Neural progenitor cell (in vitro differentiated cells): ENCODE results near the gene SPIRE2. TPM values are rescaled to one million over a fixed set of nuclear protein-coding genes. Genes with fewer than 3 reads are reported as not detected.
"Not testable (repeated sequence)": the region's sequence is repeated elsewhere in the genome, so short reads cannot be mapped to it uniquely, and the experiment has no call there.

Experiments
- DNase-seq: peaks from one replicate; pipeline ENCODE4 v3.0.0-alpha.2; 2016; ENCODE audit warnings: low spot score
- H2AFZ ChIP-seq: fragments of 200-600 bp; sonication (generic); replicated peaks from 2 replicates; pipeline ENCODE4 v1.6.1; 2016; ENCODE audit warnings: antibody characterized with exemption
- H3F3A ChIP-seq: fragments of 200-600 bp; sonication (generic); 2 replicates; pipeline ENCODE4 v1.6.1; 2016; ENCODE audit warnings: antibody characterized with exemption, low read depth
- H3K27ac ChIP-seq: fragments of 200-600 bp; sonication (generic); 2 replicates; pipeline ENCODE4 v1.5.1; 2016; ENCODE audit warnings: mild to moderate bottlenecking
- H3K27me3 ChIP-seq: fragments of 200-600 bp; sonication (generic); 2 replicates; pipeline ENCODE4 v1.6.1; 2016; ENCODE audit warnings: mild to moderate bottlenecking, moderate library complexity
- H3K36me3 ChIP-seq: fragments of 200-600 bp; sonication (generic); 2 replicates; pipeline ENCODE4 v1.5.1; 2016
- H3K4me1 ChIP-seq: fragments of 200-600 bp; sonication (generic); 2 replicates; pipeline ENCODE4 v1.6.1; 2016; ENCODE audit warnings: mixed run types
- H3K4me2 ChIP-seq: fragments of 200-600 bp; sonication (generic); 2 replicates; pipeline ENCODE4 v1.6.1; 2016
- H3K4me3 ChIP-seq: fragments of 200-600 bp; sonication (generic); 2 replicates; pipeline ENCODE4 v1.5.1; 2016
- H3K79me2 ChIP-seq: fragments of 200-600 bp; sonication (generic); 2 replicates; pipeline ENCODE4 v1.6.1; 2016; ENCODE audit warnings: low read depth
- H3K9ac ChIP-seq: fragments of 200-600 bp; sonication (generic); 2 replicates; pipeline ENCODE4 v1.6.1; 2016
- H3K9me3 ChIP-seq: fragments of 200-600 bp; sonication (generic); 2 replicates; pipeline ENCODE4 v1.5.1; 2016; ENCODE audit warnings: low read depth
- H4K20me1 ChIP-seq: fragments of 200-600 bp; sonication (generic); 2 replicates; pipeline ENCODE4 v1.6.1; 2016; ENCODE audit warnings: low read depth
- H3K27ac Mint-ChIP-seq: 3 replicates; pipeline ENCODE4 v1.8.0; 2021; ENCODE audit warnings: mixed read lengths
- H3K27me3 Mint-ChIP-seq: 2 replicates; pipeline ENCODE4 v1.8.0; 2022; ENCODE audit warnings: low read depth, mild to moderate bottlenecking, inconsistent platforms, moderate library complexity, mixed read lengths; ENCODE audit not compliant: insufficient read depth
- H3K36me3 Mint-ChIP-seq: 3 replicates; pipeline ENCODE4 v1.8.0; 2021; ENCODE audit warnings: mixed read lengths
- H3K4me1 Mint-ChIP-seq: 3 replicates; pipeline ENCODE4 v1.8.0; 2021; ENCODE audit warnings: mixed read lengths
- H3K4me3 Mint-ChIP-seq: 3 replicates; pipeline ENCODE4 v1.8.0; 2021; ENCODE audit warnings: mild to moderate bottlenecking, moderate library complexity, mixed read lengths
- H3K9me3 Mint-ChIP-seq: 3 replicates; pipeline ENCODE4 v1.8.0; 2020; ENCODE audit warnings: mixed read lengths
- EZH2 ChIP-seq: fragments of 200-600 bp; sonication (generic); IDR thresholded peaks from 2 replicates; pipeline ENCODE4 v1.6.1; 2017; ENCODE audit warnings: antibody characterized with exemption, mild to moderate bottlenecking, moderate library complexity
- EZH2phosphoT487 ChIP-seq: fragments of 200-600 bp; sonication (generic); IDR thresholded peaks from 2 replicates; pipeline ENCODE4 v1.6.1; 2017; ENCODE audit warnings: antibody characterized with exemption
- total RNA-seq: library from RNA; depleted of rRNA; stranded (reverse); fragments of >200 nt; gene quantifications from 2 replicates; pipeline ENCODE4 v1.2.3, GENCODE V29; 2015; ENCODE audit warnings: low replicate concordance
- TF ChIP-seq, protein P1 (sequence below): fragments of 200-600 bp; sonication (generic); IDR thresholded peaks from 2 replicates; pipeline ENCODE4 v1.5.1; 2017; ENCODE audit warnings: antibody characterized with exemption, mild to moderate bottlenecking

The SPIRE2 gene
- total RNA-seq, 1 donor from 2014 or later = 6.5 TPM

DNA sequence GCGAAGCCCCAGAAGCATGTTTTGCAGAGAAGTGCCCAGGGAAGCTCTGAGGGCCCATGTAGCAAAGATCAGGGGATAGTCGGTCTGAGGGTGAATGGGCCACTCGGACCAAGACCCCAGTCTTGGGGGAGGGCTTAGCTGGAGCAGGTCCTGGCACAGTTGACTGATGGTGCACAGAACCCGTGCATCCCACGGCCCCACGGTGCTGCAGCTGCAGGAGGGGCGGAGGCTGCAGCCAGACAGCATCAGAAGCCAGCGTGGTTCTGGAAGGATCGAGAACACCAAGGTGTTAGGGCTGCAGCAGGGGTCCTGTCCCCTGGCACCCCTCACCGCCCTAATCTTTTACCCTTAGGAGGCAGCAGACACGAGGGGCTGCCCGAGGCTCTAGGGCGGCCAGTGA, 83.9 kb downstream of the SPIRE2 start:
- H4K20me1 ChIP-seq = no peaks in the 10 kb centered on the region
- no peak overlapping the region for H3K4me3 ChIP-seq
- no peak overlapping the region for H3K4me2 ChIP-seq
- H3K4me1 ChIP-seq = peaks cover 6% of the 10 kb centered on the region
- Mint-ChIP-seq H3K27me3 (peaks cover 18% of the 10 kb centered on the region), H3K4me3 (no peak overlapping the region), H3K27ac (no peak overlapping the region), H3K36me3 (peaks cover 8% of the 10 kb centered on the region), H3K9me3 (peaks cover 2% of the 10 kb centered on the region), H3K4me1 (peaks cover 4% of the 10 kb centered on the region)
- H3K79me2 ChIP-seq = no peaks in the 10 kb centered on the region
- no peak overlapping the region for H3K9ac ChIP-seq
- H2AFZ ChIP-seq = no peak overlapping the region
- H3K9me3 ChIP-seq = no peaks in the 10 kb centered on the region
- H3F3A ChIP-seq = peaks cover 17% of the 10 kb centered on the region
- no peaks in the 10 kb centered on the region for H3K36me3 ChIP-seq
- no peak for DNase-seq
- no peaks in the 10 kb centered on the region for H3K27me3 ChIP-seq
- TF ChIP-seq EZH2phosphoT487 (no peak), EZH2 (no peak)
- TF ChIP-seq, protein P1, sequence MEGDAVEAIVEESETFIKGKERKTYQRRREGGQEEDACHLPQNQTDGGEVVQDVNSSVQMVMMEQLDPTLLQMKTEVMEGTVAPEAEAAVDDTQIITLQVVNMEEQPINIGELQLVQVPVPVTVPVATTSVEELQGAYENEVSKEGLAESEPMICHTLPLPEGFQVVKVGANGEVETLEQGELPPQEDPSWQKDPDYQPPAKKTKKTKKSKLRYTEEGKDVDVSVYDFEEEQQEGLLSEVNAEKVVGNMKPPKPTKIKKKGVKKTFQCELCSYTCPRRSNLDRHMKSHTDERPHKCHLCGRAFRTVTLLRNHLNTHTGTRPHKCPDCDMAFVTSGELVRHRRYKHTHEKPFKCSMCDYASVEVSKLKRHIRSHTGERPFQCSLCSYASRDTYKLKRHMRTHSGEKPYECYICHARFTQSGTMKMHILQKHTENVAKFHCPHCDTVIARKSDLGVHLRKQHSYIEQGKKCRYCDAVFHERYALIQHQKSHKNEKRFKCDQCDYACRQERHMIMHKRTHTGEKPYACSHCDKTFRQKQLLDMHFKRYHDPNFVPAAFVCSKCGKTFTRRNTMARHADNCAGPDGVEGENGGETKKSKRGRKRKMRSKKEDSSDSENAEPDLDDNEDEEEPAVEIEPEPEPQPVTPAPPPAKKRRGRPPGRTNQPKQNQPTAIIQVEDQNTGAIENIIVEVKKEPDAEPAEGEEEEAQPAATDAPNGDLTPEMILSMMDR = no peak
- no peak overlapping the region for H3K27ac ChIP-seq

DNA sequence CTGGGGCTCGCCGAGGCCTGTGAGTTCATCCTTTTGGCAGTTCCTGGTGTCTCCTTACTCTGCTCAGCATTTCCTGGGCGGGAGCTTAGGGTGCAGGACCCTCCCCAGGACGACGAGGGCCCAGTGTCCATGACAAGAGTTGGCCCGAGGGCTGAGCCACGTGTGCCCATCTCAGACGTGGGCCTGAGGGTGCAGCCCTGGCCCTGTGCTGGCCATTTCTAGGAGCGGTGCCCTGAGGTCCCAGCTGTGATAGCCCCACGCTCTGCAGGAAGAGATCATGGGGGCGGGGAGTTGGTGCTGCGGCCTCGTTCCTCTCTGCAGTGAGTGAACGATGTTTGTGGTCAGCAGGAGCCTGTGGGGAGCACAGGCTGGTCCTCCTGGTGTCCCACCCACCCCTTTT, 84.4 kb downstream of the SPIRE2 start:
- no peak overlapping the region for H3K4me2 ChIP-seq
- no peak overlapping the region for H3K4me3 ChIP-seq
- H3K79me2 ChIP-seq = no peaks in the 10 kb centered on the region
- no peaks in the 10 kb centered on the region for H4K20me1 ChIP-seq
- H3K36me3 Mint-ChIP-seq = peaks cover 7% of the 10 kb centered on the region
- no peak overlapping the region for H3K27ac ChIP-seq
- H3K27me3 ChIP-seq = peaks cover 3% of the 10 kb centered on the region
- H3K27ac Mint-ChIP-seq = no peak overlapping the region
- no peaks in the 10 kb centered on the region for H3K9me3 ChIP-seq
- peaks cover 10% of the 10 kb centered on the region for H3K4me1 ChIP-seq
- no peak overlapping the region for H3K9ac ChIP-seq
- no peak overlapping the region for H3K4me3 Mint-ChIP-seq
- H3K4me1 Mint-ChIP-seq = peaks cover 7% of the 10 kb centered on the region
- peaks cover 2% of the 10 kb centered on the region for H3K9me3 Mint-ChIP-seq
- no peak for TF ChIP-seq EZH2phosphoT487
- H3K27me3 Mint-ChIP-seq = peaks cover 18% of the 10 kb centered on the region
- no peak overlapping the region for H2AFZ ChIP-seq
- H3F3A ChIP-seq = peaks cover 21% of the 10 kb centered on the region
- H3K36me3 ChIP-seq = no peaks in the 10 kb centered on the region
- no peak for DNase-seq

DNA sequence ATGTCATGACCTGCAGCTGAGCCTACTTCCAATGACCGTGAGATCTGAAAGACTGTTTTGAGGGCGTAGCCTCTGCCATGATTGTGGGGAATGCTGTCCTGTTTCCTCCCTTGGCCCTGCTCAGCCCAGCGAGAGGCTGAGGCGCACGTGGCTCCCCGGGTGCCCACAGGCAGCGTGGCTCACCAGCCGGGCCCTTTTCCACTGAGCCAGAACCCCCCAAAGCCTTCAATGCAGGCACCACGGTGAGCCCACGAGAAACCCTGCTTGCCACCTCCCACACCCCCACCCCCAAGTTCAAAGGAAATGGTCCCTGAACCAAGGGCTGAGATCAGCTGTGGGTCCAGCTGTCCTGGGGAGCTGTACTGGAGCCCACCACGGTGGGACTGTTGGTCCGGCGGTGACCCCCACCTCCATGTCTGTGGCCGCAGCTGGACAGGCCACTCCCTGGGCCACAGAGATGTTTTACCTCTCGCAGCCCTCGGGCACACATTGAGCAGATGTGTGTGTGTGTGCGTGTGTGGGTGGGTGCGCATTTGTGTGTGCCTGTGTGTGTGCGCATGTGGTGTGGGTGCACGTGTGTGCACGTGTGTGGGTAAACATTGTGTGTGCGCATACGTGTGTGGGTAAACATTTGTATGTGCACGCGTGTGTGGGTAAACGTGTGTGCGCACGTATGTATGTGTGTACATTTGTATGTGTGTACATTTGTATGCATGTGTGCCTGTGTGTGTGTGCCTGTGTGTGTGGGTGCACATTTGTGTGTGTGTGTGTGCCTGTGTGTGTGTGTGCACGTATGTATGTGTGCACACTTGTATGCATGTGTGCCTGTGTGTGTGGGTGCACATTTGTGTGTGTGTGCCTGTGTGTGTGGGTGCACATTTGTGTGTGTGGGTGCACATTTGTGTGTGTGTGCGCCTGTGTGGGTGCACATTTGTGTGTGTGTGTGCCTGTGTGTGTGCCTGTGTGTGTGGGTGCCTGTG, 85.4 kb downstream of the SPIRE2 start:
- H2AFZ ChIP-seq = no peak overlapping the region
- no peaks in the 10 kb centered on the region for H3K79me2 ChIP-seq
- H3K9ac ChIP-seq = no peak overlapping the region
- peaks cover 3% of the 10 kb centered on the region for H3K27me3 ChIP-seq
- H3K36me3 ChIP-seq = no peaks in the 10 kb centered on the region
- Mint-ChIP-seq H3K9me3 (peaks cover 2% of the 10 kb centered on the region), H3K36me3 (peaks cover 6% of the 10 kb centered on the region), H3K27ac (peak overlapping the region; percentile 83), H3K27me3 (peaks cover 18% of the 10 kb centered on the region), H3K4me1 (peaks cover 8% of the 10 kb centered on the region), H3K4me3 (no peak overlapping the region)
- TF ChIP-seq EZH2 (no peak), EZH2phosphoT487 (no peak)
- TF ChIP-seq, protein P1 = no peak
- H3K4me1 ChIP-seq = peaks cover 19% of the 10 kb centered on the region
- peaks cover 29% of the 10 kb centered on the region for H3F3A ChIP-seq
- no peaks in the 10 kb centered on the region for H4K20me1 ChIP-seq
- no peaks in the 10 kb centered on the region for H3K9me3 ChIP-seq
- H3K4me2 ChIP-seq = no peak overlapping the region
- H3K4me3 ChIP-seq = no peak overlapping the region
- H3K27ac ChIP-seq = no peak overlapping the region
- DNase-seq = no peak

DNA sequence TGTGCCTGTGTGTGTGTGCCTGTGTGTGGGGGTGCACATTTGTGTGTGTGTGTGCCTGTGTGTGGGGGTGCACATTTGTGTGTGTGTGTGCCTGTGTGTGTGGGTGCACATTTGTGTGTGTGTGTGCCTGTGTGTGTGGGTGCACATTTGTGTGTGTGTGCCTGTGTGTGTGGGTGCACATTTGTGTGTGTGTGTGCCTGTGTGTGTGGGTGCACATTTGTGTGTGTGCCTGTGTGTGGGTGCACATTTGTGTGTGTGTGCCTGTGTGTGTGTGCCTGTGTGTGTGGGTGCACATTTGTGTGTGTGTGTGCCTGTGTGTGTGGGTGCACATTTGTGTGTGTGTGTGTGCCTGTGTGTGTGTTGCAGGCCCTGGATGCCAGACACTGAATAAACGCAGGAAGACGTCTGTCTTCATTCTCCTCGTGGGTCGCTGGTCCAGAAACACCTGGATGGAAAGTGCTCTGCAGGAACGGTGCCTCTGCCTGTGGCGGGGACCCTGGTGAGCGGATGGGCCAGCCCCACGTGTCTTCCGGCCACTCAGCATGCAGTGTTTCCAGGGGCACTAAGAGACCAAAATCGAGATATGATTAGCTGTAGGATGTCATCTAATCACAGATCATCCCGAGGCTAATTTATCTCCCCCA, 86.5 kb downstream of the SPIRE2 start:
- not testable (repeated sequence) for H3K4me3 Mint-ChIP-seq, H3K9me3 Mint-ChIP-seq, H3K27me3 ChIP-seq, H3K4me1 Mint-ChIP-seq, H3K27ac ChIP-seq, H3K4me3 ChIP-seq, H3K36me3 Mint-ChIP-seq, H3K27ac Mint-ChIP-seq, H3K4me2 ChIP-seq, H3K9me3 ChIP-seq, H3K79me2 ChIP-seq, H3K9ac ChIP-seq, H3K36me3 ChIP-seq, DNase-seq, H2AFZ ChIP-seq, H4K20me1 ChIP-seq
- peaks cover 28% of the 10 kb centered on the region for H3F3A ChIP-seq
- H3K4me1 ChIP-seq = peaks cover 19% of the 10 kb centered on the region
- peaks cover 18% of the 10 kb centered on the region for H3K27me3 Mint-ChIP-seq
